K562 (cell line): ENCODE results near the gene RASGRP4. TPM values are rescaled to one million over a fixed set of nuclear protein-coding genes. Genes with fewer than 3 reads are reported as not detected.

Experiments used
- ATAC-seq: fragments of 200-7000 bp; cut with Tn5 transposase; 3 replicates; pipeline ENCODE4 v1.9.1; 2020; ENCODE audit warnings: moderate library complexity
- BruUV-seq: library from RNA; stranded (reverse); fragments of 400-500 nt; replicated peaks from 2 replicates; lab custom pipeline; 2021; lab: Mats Ljungman, UMichigan
- CTCF ChIA-PET: fragments of 300-600 bp; formaldehyde crosslinking; extraction: SDS; loops from one replicate; lab custom pipeline; 2021; ENCODE audit warnings: low intra/inter-chr PET ratio; lab: Yijun Ruan, JAX
- POLR2A ChIA-PET: fragments of 300-600, 350-650 bp; sonication (Branson Sonifier 250); formaldehyde crosslinking; extraction: SDS; loops from one replicate; lab custom pipeline; 2021; ENCODE audit warnings: antibody characterized with exemption, inconsistent platforms; lab: Yijun Ruan, JAX
- DNase-seq, 4 experiments: peaks; one replicate each; pipeline versions ENCODE4 v3.0.0 to v3.0.0-alpha.2; 2011 to 2018; ENCODE audit warnings: low spot score in 3 of 4, mixed read lengths in 3 of 4; ENCODE audit errors: extremely low read depth in 1 of 4
- FAIRE-seq: peaks from 2 replicates; lab custom pipeline; 2011; peaks lifted over from hg19 to GRCh38; lab: Jason Lieb, UNC
- H2AFZ ChIP-seq: 2 replicates; pipeline ENCODE4 v1.6.0; 2011; ENCODE audit warnings: low read depth, low read length, control low read depth, inconsistent platforms
- H3K27ac ChIP-seq: fragments of 200-600 bp; 3 replicates; pipeline ENCODE4 v1.8.0; 2011; ENCODE audit warnings: low read depth, mild to moderate bottlenecking, control low read depth, inconsistent platforms, low read length, moderate library complexity, mixed read lengths; ENCODE audit errors: extremely low read depth
- H3K27me3 ChIP-seq, 2 experiments: fragments of 300-600 bp in 1 of 2; 2 replicates in 1 of 2; 3 replicates in 1 of 2; pipeline versions ENCODE4 v1.6.0 to v1.8.0; 2011; ENCODE audit warnings: inconsistent platforms in 2 of 2, low read length in 2 of 2, mild to moderate bottlenecking in 1 of 2, mixed read lengths in 1 of 2, moderate library complexity in 1 of 2; ENCODE audit not compliant: control insufficient read depth in 2 of 2, insufficient read depth in 2 of 2
- H3K36me3 ChIP-seq: fragments of 300-600 bp; 3 replicates; pipeline ENCODE4 v1.8.0; 2011; ENCODE audit warnings: mild to moderate bottlenecking, low read length, inconsistent platforms; ENCODE audit not compliant: control insufficient read depth, insufficient read depth
- H3K4me1 ChIP-seq, 2 experiments: fragments of 200-600 bp in 1 of 2; replicated peaks in 1 of 2; 2 replicates in 1 of 2; 3 replicates in 1 of 2; pipeline versions ENCODE4 v1.5.1 to v1.8.0; 2011; ENCODE audit warnings: inconsistent platforms in 2 of 2, low read length in 2 of 2, mild to moderate bottlenecking in 1 of 2, mixed read lengths in 1 of 2, moderate library complexity in 1 of 2; ENCODE audit not compliant: control insufficient read depth in 2 of 2, insufficient read depth in 2 of 2
- H3K4me2 ChIP-seq: 2 replicates; pipeline ENCODE4 v1.6.1; 2011; ENCODE audit warnings: low read length, control low read depth, inconsistent platforms, mixed read lengths; ENCODE audit not compliant: insufficient read depth
- H3K4me3 ChIP-seq: fragments of 200-600 bp; sonication (generic), shearing (Covaris generic); 2 replicates; pipeline ENCODE4 v1.5.1; 2016; ENCODE audit warnings: control low read depth, inconsistent platforms
- H3K79me2 ChIP-seq: fragments of 200-600 bp; 3 replicates; pipeline ENCODE4 v1.8.0; 2011; ENCODE audit warnings: low read length, inconsistent platforms; ENCODE audit not compliant: control insufficient read depth, insufficient read depth
- H3K9ac ChIP-seq, 2 experiments: 2 replicates each; pipeline versions ENCODE4 v1.6.0 to v1.6.1; 2011; ENCODE audit warnings: low read depth in 2 of 2, low read length in 2 of 2, control low read depth in 1 of 2, inconsistent platforms in 1 of 2, mild to moderate bottlenecking in 1 of 2, mixed read lengths in 1 of 2; ENCODE audit not compliant: insufficient read depth in 1 of 2
- H3K9me1 ChIP-seq: one replicate; pipeline ENCODE4 v1.6.0; 2011; ENCODE audit warnings: inconsistent platforms, mild to moderate bottlenecking, low read length, moderate library complexity; ENCODE audit not compliant: control insufficient read depth, insufficient read depth
- H3K9me3 ChIP-seq: replicated peaks from 2 replicates; pipeline ENCODE4 v1.5.1; 2011; ENCODE audit warnings: low read depth, low read length, inconsistent platforms; ENCODE audit not compliant: control insufficient read depth, insufficient read depth
- H4K20me1 ChIP-seq: replicated peaks from 2 replicates; pipeline ENCODE4 v1.6.1; 2011; ENCODE audit warnings: low read length, inconsistent platforms, mixed read lengths; ENCODE audit not compliant: control insufficient read depth, insufficient read depth
- BRD4 ChIP-seq: fragments of 200-600 bp; sonication (generic); IDR thresholded peaks from 2 replicates; pipeline ENCODE4 v1.6.1; 2017; ENCODE audit warnings: inconsistent platforms
- BRD9 ChIP-seq: fragments of 450-650 bp; IDR thresholded peaks from 2 replicates; pipeline ENCODE4 v1.6.1; 2018; ENCODE audit warnings: low read depth; ENCODE audit not compliant: partially characterized antibody
- ESRRA ChIP-seq: fragments of 450-650 bp; IDR thresholded peaks from 2 replicates; pipeline ENCODE4 v1.6.1; 2014; ENCODE audit warnings: low read depth, mild to moderate bottlenecking, moderate library complexity, borderline replicate concordance
- ESRRB ChIP-seq: fragments of 250-450 bp; sonication (Bioruptor Pico); IDR thresholded peaks from 2 replicates; pipeline ENCODE4 v1.5.0; 2020; ENCODE audit warnings: mild to moderate bottlenecking, moderate library complexity, borderline replicate concordance
- HBP1 ChIP-seq: fragments of 450-650 bp; formaldehyde crosslinking; IDR thresholded peaks from 2 replicates; pipeline ENCODE4 v1.4.0; 2022; ENCODE audit warnings: missing genetic modification characterization
- MED1 ChIP-seq: sonication (generic); formaldehyde crosslinking; IDR thresholded peaks from 2 replicates; pipeline ENCODE4 v1.8.1; 2023; ENCODE audit warnings: missing genetic modification reagents, borderline replicate concordance
- NFXL1 ChIP-seq: fragments of 450-650 bp; formaldehyde crosslinking; IDR thresholded peaks from 2 replicates; pipeline ENCODE4 v1.4.0; 2021; ENCODE audit warnings: mild to moderate bottlenecking
- PBX2 ChIP-seq, 2 experiments: IDR thresholded peaks in 1 of 2; conservative IDR thresholded peaks in 1 of 2; 2 replicates each; pipeline ENCODE4 v1.6.1; 2016; ENCODE audit warnings: low read depth in 2 of 2, mild to moderate bottlenecking in 1 of 2, missing compliant biosample characterization in 1 of 2, missing genetic modification characterization in 1 of 2, moderate library complexity in 1 of 2
- POLR2AphosphoS5 ChIP-seq: IDR thresholded peaks from 2 replicates; pipeline ENCODE4 v1.6.1; 2011; ENCODE audit warnings: mild to moderate bottlenecking, low read depth, low read length, moderate library complexity; ENCODE audit not compliant: control insufficient read depth, insufficient read depth
- SNAPC5 ChIP-seq: fragments of 250-450 bp; sonication (Bioruptor Pico); IDR thresholded peaks from 2 replicates; pipeline ENCODE4 v1.8.0; 2021; ENCODE audit warnings: moderate library complexity, mild to moderate bottlenecking, inconsistent platforms
- TEAD4 ChIP-seq, 2 experiments: sonication (generic) in 1 of 2; formaldehyde crosslinking in 1 of 2; IDR thresholded peaks; 2 replicates each; pipeline versions ENCODE4 v1.6.1 to v1.8.0; 2012 to 2022; ENCODE audit warnings: borderline replicate concordance in 1 of 2, inconsistent platforms in 1 of 2, low read length in 1 of 2, mild to moderate bottlenecking in 1 of 2, missing genetic modification reagents in 1 of 2
- THRB ChIP-seq: fragments of 450-650 bp; formaldehyde crosslinking; conservative IDR thresholded peaks from 2 replicates; pipeline ENCODE4 v1.4.0; 2022; ENCODE audit warnings: mild to moderate bottlenecking, missing genetic modification characterization
- ZNF124 ChIP-seq: sonication (generic); formaldehyde crosslinking; IDR thresholded peaks from 2 replicates; pipeline ENCODE4 v1.8.1; 2022; ENCODE audit warnings: missing genetic modification reagents
- ZNF277 ChIP-seq: fragments of 250-450 bp; sonication (Bioruptor Pico); IDR thresholded peaks from 2 replicates; pipeline ENCODE4 v1.8.0; 2022; ENCODE audit warnings: inconsistent platforms, mild to moderate bottlenecking, moderate library complexity, borderline replicate concordance
- ZNF354B ChIP-seq: fragments of 250-450 bp; sonication (Bioruptor Pico); IDR thresholded peaks from 2 replicates; pipeline ENCODE4 v1.4.0; 2020
- WGBS: fragments of 100-300 bp; shearing (Covaris generic); methylation state at CpG from one replicate; pipeline ENCODE4 v1.1.6; 2016; ENCODE audit warnings: low coverage, mixed read lengths; ENCODE audit not compliant: insufficient coverage; ENCODE audit errors: missing lambda C conversion rate; 5-methylcytosine and 5-hydroxymethylcytosine counted together
- in situ Hi-C: fragments of 300-500 bp; cut with MboI; formaldehyde crosslinking; loops from 4 replicates; pipeline ENCODE4 v1.15.0; 2018; ENCODE audit warnings: inconsistent platforms, mixed read lengths
- intact Hi-C: fragments of 100-400 bp; cut with micrococcal nuclease; formaldehyde crosslinking; loops from 2 replicates; pipeline ENCODE4 v1.14.2; 2022
- polyA plus RNA-seq, 8 experiments: library from polyadenylated mRNA; depleted of rRNA in 4 of 8; stranded (reverse) in 5 of 8; unstranded in 3 of 8; fragments of >200 nt; fragmentation: Nextera tagmentation in 2 of 8; fragmentation: Illumina TruSeq in 1 of 8; extraction: Ambion mirVana in 2 of 8; extraction: Trizol in 1 of 8; gene quantifications; 2 replicates each; pipeline versions ENCODE4 v1.2.1 to v1.2.3, GENCODE V29; 2011 to 2014; ENCODE audit warnings: inconsistent platforms in 1 of 8, missing spikeins in 1 of 8
- total RNA-seq, 7 experiments: library from RNA; depleted of rRNA in 6 of 7; stranded (reverse); fragments of >200 nt in 6 of 7; fragmentation: Illumina TruSeq in 2 of 7; extraction: Trizol in 2 of 7; gene quantifications; 2 replicates each; pipeline versions ENCODE4 v1.2.1 to v1.2.3, GENCODE V29; 2011 to 2021; ENCODE audit warnings: low replicate concordance in 1 of 7

Gene RASGRP4
- total and polyA plus RNA-seq, 9 of the 15 experiments (the other 6 are each of a cell fraction or from before 2014, with no cell fraction given): 0.39 to 4.6 (median 3.8) TPM

- WGBS: 95% methylated on average over 10 of the region's 10 CpGs
- in situ Hi-C loops (no loop called here), intact Hi-C loops (no loop called here)
- peaks cover 80% of the 10 kb centered on the region for H3K36me3 ChIP-seq
- no peak overlapping the region for H2AFZ ChIP-seq
- H3K4me1 ChIP-seq: peaks cover 2 to 31% of the 10 kb centered on the region in 2 experiments; a peak in 3 of 5 replicates
- no peak for ATAC-seq
- CTCF ChIA-PET: no interaction called here
- H3K4me2 ChIP-seq: no peak overlapping the region
- peaks cover 12% of the 10 kb centered on the region; the same call in 2 of the 3 replicates for H3K79me2 ChIP-seq
- H3K9ac ChIP-seq: no peak overlapping the region
- DNase-seq: no peak
- no TSS peak for BruUV-seq
- no peak for FAIRE-seq
- H3K9me3 ChIP-seq: no peaks in the 10 kb centered on the region
- H3K4me3 ChIP-seq: no peak overlapping the region
- H3K27ac ChIP-seq: no peak overlapping the region
- no peaks in the 10 kb centered on the region for H3K27me3 ChIP-seq
- H3K9me1 ChIP-seq: peaks cover 3% of the 10 kb centered on the region
- POLR2A ChIA-PET: interaction anchor here (1.1 to 1.6 kb wide), 3 partner anchors 9 to 174 kb away, joined by 3 to 9 read pairs (median 4); partner anchors contain the start of gene PSMD8
- H4K20me1 ChIP-seq: peaks cover 3% of the 10 kb centered on the region; the same call in 1 of the 2 replicates
- TF ChIP-seq MED1 (CRISPR knock-in tag) (no peak), NFXL1 (CRISPR knock-in tag) (no peak), THRB (no peak), ESRRB (no peak), PBX2 (CRISPR knock-in tag; IDR thresholded peaks at IDR 0.05; ENCODE audit: low read depth) (no peak), PBX2 (tag; conservative IDR thresholded peaks at IDR 0.05; ENCODE audit: low read depth) (no peak), ZNF354B (CRISPR knock-in tag) (no peak), ZNF124 (CRISPR knock-in tag) (no peak), HBP1 (CRISPR knock-in tag) (no peak), BRD4 (no peak), ESRRA (no peak), POLR2AphosphoS5 (no peak), TEAD4 (IDR thresholded peaks at IDR 0.05; ENCODE audit: low read length) (no peak), TEAD4 (CRISPR knock-in tag; IDR thresholded peaks at IDR 0.05; ENCODE audit: borderline replicate concordance) (no peak), ZNF277 (CRISPR knock-in tag) (no peak), SNAPC5 (CRISPR knock-in tag) (no peak), BRD9 (no peak)
Observed at GRCh38 chr19:38383184-38383583, 42.8 kb downstream of the RASGRP4 start.
